Right ventricle myocardium inferior (tissue), 1 donor: Measurements from ENCODE around the gene DENND2A. TPM values are rescaled to one million over a fixed set of nuclear protein-coding genes. Genes with fewer than 3 reads are reported as not detected.
"Not testable (repeated sequence)": the region's sequence is repeated elsewhere in the genome, so short reads cannot be mapped to it uniquely, and the experiment has no call there.

Experiments used
- ATAC-seq: fragments of 200-7000 bp; cut with Tn5 transposase; one replicate; pipeline ENCODE4 v1.9.1; 2020; ENCODE audit warnings: mild to moderate bottlenecking, moderate library complexity
- DNase-seq: peaks from one replicate; pipeline ENCODE4 v3.0.0; 2021; ENCODE audit errors: missing footprints
- intact Hi-C: fragments of 100-400 bp; cut with DNase I; formaldehyde crosslinking; loops from one replicate; pipeline ENCODE4 v1.11.0; 2022
- total RNA-seq: library from RNA; stranded (reverse); fragmentation: NEBNext Ultra II Directional; extraction: Animal tissue kit (Norgen Biotek cat#: 25700); gene quantifications from one replicate; pipeline ENCODE4 v1.2.1, GENCODE V29; 2021
- donor health status: DM: no; HTN: yes; CAD: no; lungs with severe emphysema.

Gene DENND2A
- total RNA-seq, 1 donor from 2014 or later: 15.0 TPM

- DNase-seq: no peak
- peak; percentile 81 for ATAC-seq
- intact Hi-C loops: loop anchor here (5.0 kb wide), 1 partner anchor 101 kb away; the partner anchor contains the start of gene DENND2A
Measured at GRCh38 chr7:140541513-140542227, 98.9 kb downstream of the DENND2A start.

GRCh38 chr7:140541176-140541512 lies 99.5 kb downstream of the DENND2A start:
- intact Hi-C loops: loop anchor here (5.0 kb wide), 1 partner anchor 101 kb away; the partner anchor contains the start of gene DENND2A
- ATAC-seq (no peak), DNase-seq (no peak)

- ATAC-seq (no peak), DNase-seq (no peak)
- intact Hi-C loops: loop anchor here (5.0 kb wide), 1 partner anchor 102 kb away; the partner anchor contains the start of gene DENND2A
Measured at GRCh38 chr7:140540136-140540777, 100.4 kb downstream of the DENND2A start.

- DNase-seq (no peak), ATAC-seq (no peak)
- intact Hi-C loops: no loop called here
Measured at GRCh38 chr7:140539461-140539860, 101.2 kb downstream of the DENND2A start.

- ATAC-seq: no peak
- intact Hi-C loops: no loop called here
- DNase-seq: no peak
Measured at GRCh38 chr7:140537750-140538482, 102.7 kb downstream of the DENND2A start.

GRCh38 chr7:140534743-140535142 lies 105.9 kb downstream of the DENND2A start:
- ATAC-seq (peak; percentile 89), DNase-seq (no peak)
- intact Hi-C loops: no loop called here

- DNase-seq (no peak), ATAC-seq (peak; percentile 12)
- intact Hi-C loops: no loop called here
Measured at GRCh38 chr7:140533394-140533872, 107.2 kb downstream of the DENND2A start.

GRCh38 chr7:140529428-140529827 lies 111.2 kb downstream of the DENND2A start:
- ATAC-seq, DNase-seq, intact Hi-C loops: not testable (repeated sequence)

GRCh38 chr7:140526787-140527664 lies 113.6 kb downstream of the DENND2A start:
- intact Hi-C loops: no loop called here
- DNase-seq (no peak), ATAC-seq (no peak)

- ATAC-seq (no peak), DNase-seq (no peak)
- intact Hi-C loops: no loop called here
Measured at GRCh38 chr7:140526214-140526613, 114.4 kb downstream of the DENND2A start.

- no peak for DNase-seq
- peak; percentile 20 for ATAC-seq
Measured at GRCh38 chr7:140525743-140526142, 114.9 kb downstream of the DENND2A start.

GRCh38 chr7:140521421-140521820 lies 119.2 kb downstream of the DENND2A start:
- intact Hi-C loops: no loop called here
- ATAC-seq (no peak), DNase-seq (no peak)

More at GRCh38 chr7:140525743-140526142, 114.9 kb downstream of the DENND2A start:
- intact Hi-C loops: no loop called here

- DNase-seq (no peak), ATAC-seq (peak; percentile 54)
- intact Hi-C loops: loop anchor here (2.0 kb wide), 1 partner anchor 48 kb away; no protein-coding TSS in a partner anchor
Measured at GRCh38 chr7:140519007-140519399, 121.6 kb downstream of the DENND2A start.

GRCh38 chr7:140518370-140519006 lies 122.1 kb downstream of the DENND2A start:
- no peak for DNase-seq
- ATAC-seq: peak; percentile 14
- intact Hi-C loops: loop anchor here (1.0 to 2.0 kb wide), 2 partner anchors 48 to 135 kb away; no protein-coding TSS in a partner anchor

GRCh38 chr7:140517546-140518369 lies 122.9 kb downstream of the DENND2A start:
- intact Hi-C loops: loop anchor here (1.0 to 2.0 kb wide), 2 partner anchors 49 to 136 kb away; no protein-coding TSS in a partner anchor
- DNase-seq (peak; percentile 93), ATAC-seq (peak; percentile 91)

GRCh38 chr7:140512317-140513000 lies 128.2 kb downstream of the DENND2A start:
- intact Hi-C loops: no loop called here
- DNase-seq: no peak
- ATAC-seq: peak; percentile 27
